OCI-LY7 (cell line): ENCODE measurements around the gene IQCH.

ENCODE experiments used
- CTCF ChIP-seq: fragments of 200-600 bp; sonication (generic); conservative IDR thresholded peaks from 2 replicates; pipeline ENCODE4 v1.5.1; 2014; ENCODE audit warnings: mild to moderate bottlenecking, antibody characterized with exemption, low read length, moderate library complexity, mixed read lengths
- EZH2phosphoT487 ChIP-seq: fragments of 200-600 bp; sonication (generic); IDR thresholded peaks from 2 replicates; pipeline ENCODE4 v1.6.1; 2018; ENCODE audit warnings: low read depth, borderline replicate concordance, mild to moderate bottlenecking, mixed run types, antibody characterized with exemption, low read length, moderate library complexity, mixed read lengths

GRCh38 chr15:67232591-67232990 is 22.0 kb upstream of the IQCH start:
- TF ChIP-seq CTCF (no peak), EZH2phosphoT487 (no peak)
